ENCODE data around the gene CES1.
"Not testable (repeated sequence)": the region's sequence is repeated elsewhere in the genome, so short reads cannot be mapped to it uniquely, and the experiment has no call there.

CES1 gene

DNA sequence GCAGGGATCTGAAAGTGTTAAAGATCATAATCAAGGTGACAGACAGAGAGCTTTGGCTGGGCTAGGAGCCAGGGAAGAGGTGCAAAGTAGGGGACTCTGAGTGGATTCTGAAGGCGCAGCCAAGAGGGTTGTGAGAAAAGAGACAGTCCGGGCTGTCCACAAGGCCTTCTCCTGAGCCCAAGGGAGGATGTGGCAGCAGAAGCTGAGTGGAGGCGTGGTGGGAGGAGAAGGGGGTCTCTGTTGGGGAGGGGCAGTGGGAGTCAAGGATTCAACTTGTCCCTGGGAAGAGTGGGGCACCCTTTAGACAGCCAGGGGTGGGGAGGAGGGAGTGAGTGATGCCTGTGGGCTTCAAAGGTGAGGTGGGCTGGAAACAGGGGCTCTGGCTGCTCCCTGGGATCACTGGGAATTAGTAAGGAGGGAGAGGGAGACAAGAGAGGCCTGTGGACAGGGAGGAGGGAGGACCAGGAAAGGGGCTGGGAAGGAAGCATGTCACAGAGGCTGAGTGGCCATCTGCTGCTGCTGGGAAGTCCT lies 10.6 kb downstream of the CES1 start:
- DNase-seq (ENCODE audit: low read depth) = no peak
- H3K4me3 ChIP-seq (ENCODE audit: control insufficient read depth, low read depth, low read length) = no peak overlapping the region
- no peak for TF ChIP-seq CTCF (IDR thresholded peaks at IDR 0.05; ENCODE audit: control insufficient read depth, insufficient read depth, low read depth, low read length, missing control alignments)

GRCh38 chr16:55821210-55821609 lies 11.7 kb downstream of the CES1 start:
- TF ChIP-seq CTCF (IDR thresholded peaks at IDR 0.05; ENCODE audit: control insufficient read depth, insufficient read depth, low read depth, low read length, missing control alignments) = no peak
- H3K4me3 ChIP-seq (ENCODE audit: control insufficient read depth, low read depth, low read length) = no peak overlapping the region
- no peak for DNase-seq (ENCODE audit: low read depth)

DNA sequence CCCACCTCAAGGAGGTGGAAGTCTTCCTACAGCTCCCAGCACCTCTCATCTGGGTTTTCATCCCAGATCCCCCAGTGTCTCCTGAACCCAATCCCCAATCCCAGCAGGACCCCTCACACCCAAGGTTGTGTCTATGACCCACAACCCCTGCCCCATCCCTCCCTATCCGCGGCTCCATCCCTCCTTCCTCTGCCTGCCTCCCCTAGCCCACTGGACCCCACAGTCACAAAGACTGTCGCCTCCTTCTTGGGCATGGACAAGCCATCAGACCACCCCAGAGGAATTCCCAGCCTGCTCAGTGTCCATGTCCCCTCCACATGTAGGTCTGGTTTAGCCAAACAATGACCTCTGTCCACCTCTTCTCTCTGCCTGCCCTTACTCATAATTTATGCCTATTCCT lies 12.3 kb downstream of the CES1 start:
- no peak for DNase-seq (ENCODE audit: low read depth)
- no peak overlapping the region for H3K4me3 ChIP-seq (ENCODE audit: control insufficient read depth, low read depth, low read length)
- TF ChIP-seq CTCF (IDR thresholded peaks at IDR 0.05; ENCODE audit: control insufficient read depth, insufficient read depth, low read depth, low read length, missing control alignments) = no peak

- no peak for TF ChIP-seq CTCF (IDR thresholded peaks at IDR 0.05; ENCODE audit: control insufficient read depth, insufficient read depth, low read depth, low read length, missing control alignments)
- H3K4me3 ChIP-seq (ENCODE audit: control insufficient read depth, low read depth, low read length) = no peak overlapping the region
- no peak for DNase-seq (ENCODE audit: low read depth)
Observed at GRCh38 chr16:55817236-55817912, 15.5 kb downstream of the CES1 start.

DNA sequence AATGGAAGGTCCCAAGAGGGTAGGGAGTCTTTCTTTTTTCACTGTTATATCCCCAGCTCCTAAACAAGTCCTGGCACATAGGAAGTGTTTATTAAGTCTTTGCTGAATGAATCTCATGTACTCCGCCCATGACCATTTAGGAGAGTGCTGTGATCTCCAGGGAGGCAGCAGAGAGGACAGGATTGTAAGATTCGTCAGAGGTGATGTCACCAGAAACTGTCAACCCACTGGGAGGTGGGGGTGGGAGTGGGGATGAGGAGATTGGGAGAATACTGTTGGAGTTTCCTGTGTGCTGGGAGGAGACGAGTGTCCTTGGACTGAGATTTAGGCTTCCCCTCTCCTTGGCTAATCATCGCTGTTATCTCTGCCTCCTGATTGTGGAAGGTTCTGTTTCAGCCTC lies 16.7 kb downstream of the CES1 start:
- DNase-seq (ENCODE audit: low read depth); H3K4me3 ChIP-seq (ENCODE audit: control insufficient read depth, low read depth, low read length): not testable (repeated sequence)

DNA sequence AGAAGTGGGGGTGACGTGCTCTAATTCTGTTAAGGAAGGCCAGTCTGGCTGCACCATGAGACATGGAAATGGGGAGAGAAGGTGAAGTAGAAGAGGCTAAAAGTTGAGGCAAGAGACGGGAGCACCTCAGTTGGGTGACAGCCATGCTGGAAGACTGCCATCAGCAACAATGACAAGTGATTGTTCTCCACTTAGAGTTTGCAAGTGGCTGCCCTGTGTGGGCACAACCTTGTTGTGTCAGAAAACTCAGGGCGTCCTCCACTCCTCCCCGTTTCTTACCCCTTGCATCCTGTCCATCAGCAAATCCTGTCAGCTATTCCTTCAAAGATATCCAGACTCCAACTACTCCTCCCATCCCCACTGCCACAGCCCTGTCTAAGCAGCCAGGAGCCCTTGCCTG lies 17.6 kb downstream of the CES1 start:
- no peak overlapping the region for H3K4me3 ChIP-seq (ENCODE audit: control insufficient read depth, low read depth, low read length)
- no peak for DNase-seq (ENCODE audit: low read depth)
- no peak for TF ChIP-seq CTCF (IDR thresholded peaks at IDR 0.05; ENCODE audit: control insufficient read depth, insufficient read depth, low read depth, low read length, missing control alignments)

- not testable (repeated sequence) for DNase-seq (ENCODE audit: low read depth); H3K4me3 ChIP-seq (ENCODE audit: control insufficient read depth, low read depth, low read length)
Observed at GRCh38 chr16:55814174-55814573, 18.7 kb downstream of the CES1 start.

- H3K4me3 ChIP-seq (ENCODE audit: control insufficient read depth, low read depth, low read length); DNase-seq (ENCODE audit: low read depth): not testable (repeated sequence)
Observed at GRCh38 chr16:55813730-55814129, 19.2 kb downstream of the CES1 start.
